ENCODE data around the gene SBNO2.
A peak's percentile ranks its signal among the peaks of the same experiment; 100 is the strongest.

Gene SBNO2

DNA sequence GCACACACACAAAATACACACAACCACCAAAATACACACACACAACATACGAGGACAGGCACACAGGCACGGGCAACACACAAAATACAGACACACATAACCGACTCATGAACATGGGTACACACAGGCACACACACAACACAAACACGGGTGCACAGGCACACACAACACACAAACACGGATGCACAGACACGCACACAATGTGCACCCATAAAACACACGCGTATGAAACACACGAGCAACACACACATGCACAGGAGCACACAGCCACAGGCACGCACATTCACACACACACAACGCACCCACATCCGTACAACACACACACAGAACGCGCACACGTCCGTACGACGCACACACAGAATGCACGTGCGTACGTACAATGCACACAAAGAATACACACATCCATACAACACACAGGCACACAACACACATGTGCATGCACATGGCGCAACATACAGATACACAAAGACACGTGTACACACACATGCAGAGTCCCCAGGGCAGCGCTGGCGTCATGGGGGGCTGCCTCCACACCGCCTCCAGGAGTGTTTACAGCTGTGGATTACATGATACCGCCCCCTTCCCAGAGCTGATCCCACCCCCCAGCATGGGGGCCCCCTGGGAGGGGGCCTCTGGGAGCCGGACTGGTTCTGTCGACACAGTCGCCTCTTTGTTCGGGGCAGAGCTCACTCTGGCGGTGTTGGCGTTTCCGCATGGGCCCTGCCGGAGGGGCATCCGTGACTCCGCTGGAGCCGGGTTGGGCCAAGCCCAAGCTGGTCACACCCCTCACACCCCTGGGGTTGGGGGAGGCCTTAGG lies 2.9 kb downstream of the SBNO2 start:
- peak in 26 of 42 donors; percentile 16 to 63 (median 42) for DNase-seq
- intact Hi-C loops (cut with DNase I) = no loop called here

GRCh38 chr19:1169921-1170885 lies 3.9 kb downstream of the SBNO2 start:
- intact Hi-C loops (cut with DNase I) = no loop called here
- DNase-seq = no peak

DNA sequence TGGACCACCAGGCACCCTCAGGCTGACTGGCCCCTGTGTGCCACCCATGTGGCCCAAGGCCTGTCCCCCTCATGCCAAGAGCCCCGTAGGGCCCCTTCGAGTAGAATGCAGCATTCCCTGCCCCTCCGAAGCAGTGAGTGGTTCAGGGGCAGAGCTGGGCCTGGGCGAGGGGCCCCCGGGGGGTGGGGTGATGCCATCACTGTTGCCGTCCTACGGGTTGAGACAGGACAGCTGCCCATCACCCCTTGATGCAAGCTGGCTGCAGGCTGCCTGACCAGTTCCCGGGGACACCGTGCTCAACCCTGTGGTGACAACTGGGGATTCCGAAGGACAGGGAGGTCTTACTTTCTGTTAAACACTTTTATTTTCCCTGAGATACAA lies 4.7 kb downstream of the SBNO2 start:
- intact Hi-C loops (cut with DNase I) = no loop called here
- DNase-seq = no peak

- DNase-seq = peak in 13 of 42 donors; percentile 10 to 59 (median 43)
- intact Hi-C loops (cut with DNase I) = no loop called here
Measured at GRCh38 chr19:1168572-1169410, 5.3 kb downstream of the SBNO2 start.

DNA sequence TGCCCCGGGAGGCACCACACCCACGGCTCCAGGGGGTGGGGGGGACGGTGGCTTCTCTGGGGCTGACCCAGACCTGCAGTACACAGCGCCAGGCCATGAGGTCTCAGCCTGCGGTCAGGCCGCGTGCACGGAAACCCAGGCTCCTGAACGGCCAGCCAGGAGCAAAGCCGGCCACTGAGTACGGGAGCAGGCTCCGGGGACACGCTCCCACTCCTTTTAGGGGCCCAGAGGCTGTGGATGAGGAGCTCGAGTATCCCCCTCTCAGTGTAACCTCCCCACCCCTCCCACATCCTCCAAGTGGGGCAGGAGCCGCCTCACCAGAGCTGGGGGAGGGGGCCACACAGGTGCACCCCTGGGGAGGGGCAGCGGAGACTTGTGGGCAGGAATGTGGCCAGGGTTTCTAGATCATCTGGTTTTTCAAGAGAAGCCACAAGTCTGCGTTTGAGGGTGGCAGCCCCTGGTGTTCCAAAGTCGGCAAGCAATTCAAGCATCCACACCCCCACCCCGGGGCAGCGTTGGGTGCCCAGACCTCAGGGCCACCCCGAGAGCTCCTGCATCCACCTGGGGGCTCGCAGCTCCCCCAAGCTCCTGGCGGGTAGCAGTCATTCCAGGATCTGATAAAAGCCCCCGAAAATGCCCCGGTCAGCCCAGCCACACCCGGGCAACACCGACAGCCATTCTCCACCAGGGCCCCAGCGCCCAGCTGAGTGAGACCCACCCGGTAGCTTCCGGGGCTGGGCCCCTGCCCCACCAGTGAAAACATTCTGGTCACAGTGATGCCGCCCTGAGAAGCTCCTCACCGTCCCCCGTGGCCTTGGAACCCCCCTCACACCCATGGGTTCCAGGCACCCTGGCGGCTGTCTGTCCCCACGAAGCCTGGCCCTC lies 6.1 kb downstream of the SBNO2 start:
- DNase-seq = no peak
- intact Hi-C loops (cut with DNase I) = no loop called here

GRCh38 chr19:1166872-1167573 lies 7.0 kb downstream of the SBNO2 start:
- no peak for DNase-seq
- intact Hi-C loops (cut with DNase I) = no loop called here

DNA sequence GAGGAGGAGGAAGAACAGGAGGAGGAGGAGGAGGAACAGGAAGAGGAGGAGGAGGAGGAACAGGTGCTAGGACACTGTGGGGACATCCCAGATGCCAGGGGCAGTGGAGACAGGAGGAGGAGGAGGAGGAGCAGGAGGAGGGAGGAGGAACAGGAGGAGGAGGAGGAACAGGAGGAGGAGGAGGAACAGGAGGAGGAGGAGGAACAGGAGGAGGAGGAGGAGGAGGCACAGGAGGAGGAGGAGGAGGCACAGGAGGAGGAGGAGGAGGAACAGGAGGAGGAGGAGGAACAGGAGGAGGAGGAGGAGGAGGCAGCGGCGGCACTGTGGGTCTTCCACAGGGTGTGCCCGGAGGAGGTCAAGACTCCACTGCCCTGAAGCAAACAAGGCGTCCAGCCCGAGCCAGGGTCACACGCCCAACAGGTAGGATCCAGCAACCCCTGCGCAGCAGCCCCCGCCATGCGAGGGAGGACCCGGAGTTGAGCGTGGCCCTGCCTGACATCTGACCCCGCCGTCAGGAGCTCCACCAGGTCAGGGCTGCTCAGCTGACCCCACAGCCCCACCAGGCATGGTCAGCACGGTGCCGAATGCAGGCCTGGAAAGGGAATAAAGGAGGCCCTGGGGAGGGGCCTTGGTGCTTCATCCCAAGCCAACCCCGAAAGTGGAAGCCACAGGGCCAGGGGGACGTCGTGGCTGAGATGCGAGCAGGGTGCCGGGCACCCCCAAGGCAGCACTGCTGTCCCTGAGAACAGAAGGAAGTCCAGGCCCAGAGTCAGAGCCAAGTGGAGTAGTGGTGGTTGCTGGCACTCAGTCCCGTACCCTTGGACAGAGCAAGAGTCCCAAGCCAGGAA lies 9.2 kb downstream of the SBNO2 start:
- intact Hi-C loops (cut with DNase I) = no loop called here
- DNase-seq = no peak

GRCh38 chr19:1163934-1164683 lies 10.0 kb downstream of the SBNO2 start:
- intact Hi-C loops (cut with DNase I) = no loop called here
- no peak for DNase-seq

GRCh38 chr19:1163283-1163933 lies 10.7 kb downstream of the SBNO2 start:
- no peak for DNase-seq
- intact Hi-C loops (cut with DNase I) = no loop called here

- DNase-seq = no peak
- intact Hi-C loops (cut with DNase I) = no loop called here
Measured at GRCh38 chr19:1162404-1163282, 11.4 kb downstream of the SBNO2 start.

DNA sequence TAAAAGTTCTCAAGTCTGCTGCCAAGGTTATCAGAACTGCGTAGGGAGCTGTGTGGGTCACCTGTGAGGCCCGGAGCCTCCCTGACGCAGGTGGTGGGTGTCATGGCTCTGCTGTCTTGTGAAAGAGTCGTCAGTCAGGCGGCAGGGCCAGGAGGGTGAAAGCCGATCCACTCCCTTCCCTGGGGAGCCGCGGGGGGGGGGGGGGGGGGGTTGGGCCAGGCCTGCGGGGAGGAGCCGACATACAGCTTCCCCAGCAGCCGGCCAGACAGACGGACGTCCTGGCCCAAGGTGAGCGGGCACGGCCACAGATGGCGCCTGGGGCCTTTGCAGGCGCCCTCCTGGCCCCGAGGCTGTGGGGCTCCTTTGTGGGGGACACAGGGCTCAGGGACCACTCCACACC lies 12.4 kb downstream of the SBNO2 start:
- DNase-seq = no peak
- intact Hi-C loops (cut with DNase I) = no loop called here

GRCh38 chr19:1159864-1160595 lies 14.0 kb downstream of the SBNO2 start:
- DNase-seq = no peak
- intact Hi-C loops (cut with DNase I) = no loop called here

DNA sequence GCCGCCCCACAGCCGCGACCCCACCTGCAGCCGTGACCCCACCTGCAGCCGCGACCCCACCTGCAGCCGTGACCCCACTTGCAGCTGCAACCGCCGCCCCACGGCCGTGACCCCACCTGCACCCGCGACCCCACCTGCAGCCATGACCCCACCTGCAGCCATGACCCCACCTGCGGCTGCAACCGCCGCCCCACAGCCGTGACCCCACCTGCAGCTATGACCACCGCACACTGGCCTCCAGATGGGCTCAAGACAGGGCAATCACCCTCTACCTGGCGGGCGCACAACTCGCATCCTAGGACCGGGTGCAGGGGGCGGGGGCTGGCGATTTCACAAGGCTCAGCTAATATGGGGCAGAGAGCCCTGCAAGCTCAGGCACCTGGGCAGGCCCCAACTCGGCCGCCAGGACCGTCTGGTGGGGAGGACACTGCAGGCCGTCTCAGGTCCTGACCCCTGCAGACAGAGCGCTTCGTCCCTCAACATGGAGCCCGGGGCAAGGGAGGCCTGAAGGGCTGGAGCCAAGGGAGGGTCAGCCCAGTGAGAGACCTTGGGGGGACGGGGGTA lies 15.1 kb downstream of the SBNO2 start:
- intact Hi-C loops (cut with DNase I) = no loop called here
- DNase-seq = no peak
